GM18519 (cell line): ENCODE results near the gene ARHGEF40.

Source experiments
- ATAC-seq: cut with Tn5 transposase; IDR thresholded peaks from one replicate; pipeline ENCODE4 v1.9.1; 2021; ENCODE audit warnings: mild to moderate bottlenecking, moderate library complexity; ENCODE audit not compliant: unreplicated experiment, low FRiP score

The ARHGEF40 gene

GRCh38 chr14:21058903-21059302, 11.2 kb upstream of the ARHGEF40 start:
- no peak for ATAC-seq

DNA sequence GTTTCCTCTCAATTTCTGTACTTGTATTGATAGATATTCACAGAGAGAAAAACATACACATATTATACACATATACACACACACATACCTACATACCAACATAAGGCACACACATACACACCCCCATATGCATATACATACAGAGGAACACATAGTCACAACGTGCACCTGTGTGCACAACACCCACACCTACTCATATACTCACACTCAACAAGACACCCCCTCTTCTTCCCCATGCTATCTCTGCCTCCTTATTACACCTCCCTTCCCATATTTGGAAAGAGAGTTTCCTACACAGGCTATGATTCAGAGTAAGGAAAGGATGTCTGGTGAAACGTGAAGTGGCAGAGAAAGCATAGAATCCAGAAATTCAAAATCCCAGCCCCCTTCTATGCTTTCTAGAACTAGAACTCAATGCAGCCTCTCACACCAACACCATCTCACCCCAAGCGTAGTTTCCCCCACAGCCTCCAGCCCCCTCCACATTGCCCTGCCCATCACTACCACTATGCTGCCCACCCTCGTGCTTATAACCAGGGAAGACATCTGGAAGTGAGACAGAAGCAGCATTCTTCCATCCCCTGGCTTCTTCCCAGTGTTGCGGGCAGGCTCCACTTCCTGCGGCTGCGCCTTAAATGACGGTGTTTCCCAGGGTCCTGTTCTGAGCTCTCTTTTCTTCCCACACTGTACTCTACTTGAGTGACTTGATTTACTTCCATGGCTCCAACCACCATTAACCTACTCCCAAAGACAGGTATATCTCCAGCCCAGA, 10.1 kb upstream of the ARHGEF40 start:
- ATAC-seq: no peak

- ATAC-seq: no peak
Measured at GRCh38 chr14:21060614-21061346, 9.3 kb upstream of the ARHGEF40 start.

DNA sequence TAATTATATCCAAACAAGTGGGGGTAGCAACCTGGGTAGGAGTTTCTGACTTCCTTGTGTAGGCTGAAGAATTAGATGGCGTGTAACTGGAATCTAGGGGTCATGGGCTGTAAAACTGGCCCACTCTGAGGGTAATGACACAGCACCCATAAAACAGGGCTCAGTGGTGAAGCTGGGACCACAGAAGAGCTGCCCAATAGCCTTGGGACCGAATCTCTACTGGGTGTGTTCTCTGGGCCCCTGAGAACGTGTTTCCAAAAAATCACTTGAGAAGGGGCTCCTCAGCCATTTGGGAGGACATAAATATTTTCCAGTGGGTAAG, 8.8 kb upstream of the ARHGEF40 start:
- no peak for ATAC-seq

DNA sequence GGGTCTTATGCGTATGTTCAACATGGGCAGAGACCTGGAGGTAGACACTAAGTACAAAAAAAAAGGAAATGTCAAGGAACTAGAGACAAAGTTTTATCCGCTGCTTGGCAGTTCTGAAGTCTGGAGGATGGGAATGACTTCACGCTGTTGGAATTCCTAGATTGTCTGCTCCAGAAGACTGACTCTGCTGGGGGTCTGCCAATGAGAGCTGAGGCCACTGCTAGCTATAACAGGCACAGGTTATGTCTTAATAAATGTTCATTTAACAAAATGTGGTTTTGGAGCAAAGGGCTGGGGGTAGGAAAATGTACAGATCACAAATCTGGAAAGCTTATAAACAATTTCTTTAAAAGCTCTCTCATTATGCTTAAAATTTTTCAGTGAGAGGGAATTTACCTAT, 6.6 kb upstream of the ARHGEF40 start:
- ATAC-seq: no peak

- no peak for ATAC-seq
Measured at GRCh38 chr14:21066882-21067502, 3.1 kb upstream of the ARHGEF40 start.

DNA sequence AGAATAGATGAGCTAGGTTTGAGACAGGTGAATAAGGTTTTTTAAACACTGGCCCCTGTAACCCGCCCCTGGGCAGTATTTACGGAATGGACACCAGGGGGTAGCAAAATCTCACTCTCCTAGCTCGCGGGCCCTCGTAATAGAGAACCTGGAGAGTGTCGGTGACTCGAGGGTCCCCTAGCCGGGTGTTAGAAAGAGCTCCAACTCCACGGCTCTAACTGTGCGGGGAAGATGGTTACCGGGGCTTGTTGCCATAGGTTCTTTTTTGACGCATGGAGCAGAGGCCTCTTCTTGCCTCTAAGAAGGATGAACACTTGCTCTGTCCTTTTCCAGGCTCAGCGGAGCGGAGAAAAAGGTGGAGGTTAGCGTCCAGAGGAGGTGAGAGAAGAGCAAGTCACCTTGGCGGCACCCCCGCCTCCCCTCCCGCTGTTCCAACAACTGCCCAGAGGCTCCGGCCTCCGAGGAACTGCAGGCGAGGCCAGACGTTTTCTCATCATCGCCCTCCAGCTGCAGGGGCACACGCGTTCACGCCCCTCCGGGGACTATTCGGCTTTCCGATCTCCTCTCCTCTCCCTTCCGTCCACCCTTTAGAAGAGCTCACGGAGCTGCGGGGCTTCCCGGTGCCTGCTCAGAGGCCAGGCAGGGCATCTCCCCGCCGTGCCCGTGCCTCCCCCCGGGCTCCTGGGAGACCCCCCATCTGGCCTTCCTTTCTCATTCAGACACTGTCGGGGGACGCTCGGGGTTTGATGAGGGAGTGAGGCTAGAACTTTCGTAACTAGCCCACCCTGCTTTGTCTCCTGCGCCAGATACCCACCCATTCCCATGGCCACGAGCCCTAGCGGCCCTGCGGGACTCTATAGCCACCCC, 1.4 kb upstream of the ARHGEF40 start:
- ATAC-seq: no peak

- no peak for ATAC-seq
Measured at GRCh38 chr14:21069388-21070082, 569 bp upstream of the ARHGEF40 start.

- ATAC-seq: no peak
Measured at GRCh38 chr14:21070610-21071224, 613 bp downstream of the ARHGEF40 start.

- peak; percentile 56 for ATAC-seq
Measured at GRCh38 chr14:21071225-21072030, 1.3 kb downstream of the ARHGEF40 start.

- ATAC-seq: no peak
Measured at GRCh38 chr14:21072031-21072473, 1.9 kb downstream of the ARHGEF40 start.

DNA sequence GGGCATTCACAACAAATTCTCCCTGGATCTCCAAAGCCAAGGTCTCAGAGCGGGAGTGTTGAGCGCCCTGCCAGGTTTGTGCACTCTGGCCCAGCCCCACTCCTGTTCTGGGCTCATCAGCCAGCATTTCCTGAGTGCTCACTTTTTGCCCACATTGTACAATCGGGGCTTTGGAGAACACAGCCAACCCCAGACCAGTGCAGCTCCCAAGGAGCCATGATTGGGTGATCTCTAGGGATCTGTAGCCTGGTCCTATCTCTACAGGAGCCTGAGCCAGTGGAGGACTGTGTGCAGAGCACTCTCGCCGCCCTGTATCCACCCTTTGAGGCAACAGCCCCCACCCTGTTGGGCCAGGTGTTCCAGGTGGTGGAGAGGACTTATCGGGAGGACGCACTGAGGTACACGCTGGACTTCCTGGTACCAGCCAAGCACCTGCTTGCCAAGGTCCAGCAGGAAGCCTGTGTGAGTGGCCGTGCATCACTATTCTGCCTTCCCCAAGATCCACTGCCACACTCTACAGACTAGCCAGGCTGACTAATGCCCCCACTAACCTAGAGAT, 2.8 kb downstream of the ARHGEF40 start:
- ATAC-seq: no peak

GRCh38 chr14:21073921-21074320, 3.8 kb downstream of the ARHGEF40 start:
- no peak for ATAC-seq

- ATAC-seq: no peak
Measured at GRCh38 chr14:21074398-21075272, 4.5 kb downstream of the ARHGEF40 start.

DNA sequence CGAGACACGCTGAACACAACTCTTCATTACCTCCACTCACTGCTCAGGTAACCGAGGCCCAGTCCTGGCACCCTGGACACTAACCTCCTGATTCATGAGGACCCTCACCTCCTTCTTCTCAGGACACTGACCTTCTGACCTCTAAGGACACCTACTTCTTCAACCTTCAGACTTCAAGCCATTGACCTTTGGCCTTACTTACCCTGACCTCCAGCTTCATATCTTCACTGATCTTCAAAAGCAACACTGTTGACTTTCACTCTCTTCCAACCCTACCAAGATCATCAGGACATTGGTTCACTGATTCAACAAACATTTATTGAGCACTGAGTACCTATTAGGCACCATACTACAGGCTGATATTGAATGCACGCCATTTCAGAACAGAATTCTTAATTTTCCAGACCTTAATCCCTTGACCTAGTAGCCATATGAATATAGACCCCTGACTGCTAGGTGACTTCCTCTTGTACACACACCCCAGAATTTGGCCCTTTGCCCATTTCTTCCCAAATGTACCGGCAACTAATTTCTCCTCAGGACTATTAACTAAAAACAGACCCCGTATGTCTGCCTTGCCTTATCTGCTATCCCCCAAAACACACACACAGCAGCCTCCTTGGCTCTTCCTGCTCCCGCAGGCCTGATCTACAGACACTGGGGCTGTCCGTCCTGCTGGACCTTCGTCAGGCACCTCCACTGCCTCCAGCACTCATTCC, 5.8 kb downstream of the ARHGEF40 start:
- ATAC-seq: no peak

DNA sequence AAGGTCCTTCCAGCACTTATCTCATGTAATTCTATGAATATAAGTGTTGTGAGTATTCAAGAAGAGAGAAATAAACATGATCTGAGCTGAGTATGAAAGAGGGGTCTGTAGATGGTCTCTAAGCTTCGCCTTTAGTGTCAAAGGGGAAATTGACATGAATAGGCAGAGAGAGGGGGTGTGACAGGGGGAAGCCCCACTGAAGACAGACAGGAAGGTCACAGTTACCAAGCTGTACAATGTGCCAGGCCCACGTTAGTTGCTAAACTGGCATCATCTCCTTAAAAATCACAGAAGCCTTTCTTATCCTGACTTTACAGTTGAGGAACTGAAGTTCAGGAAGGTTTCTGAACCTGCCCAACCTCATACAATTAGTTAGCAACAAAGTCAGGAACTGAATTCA, 7.6 kb downstream of the ARHGEF40 start:
- ATAC-seq: no peak

DNA sequence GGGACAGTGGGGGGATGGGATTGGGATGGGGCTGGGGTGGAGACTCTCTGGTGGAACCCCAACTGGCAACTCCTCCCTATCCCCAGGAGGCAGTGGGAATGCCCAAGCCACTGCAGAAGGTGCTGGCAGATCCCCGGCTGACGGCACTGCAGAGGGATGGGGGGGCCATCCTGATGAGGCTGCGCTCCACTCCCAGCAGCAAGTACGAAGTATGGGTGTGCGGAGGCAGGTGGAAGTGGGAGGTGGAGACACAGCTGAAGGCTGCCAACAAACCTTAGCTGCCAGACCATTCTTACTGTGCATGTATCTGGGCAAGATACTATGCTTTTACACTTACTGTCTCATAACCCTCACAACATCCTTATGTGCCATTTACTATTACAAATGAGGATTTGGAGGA, 8.2 kb downstream of the ARHGEF40 start:
- no peak for ATAC-seq
